ENCODE data around the gene MAPK8IP1. TPM values are rescaled to one million over a fixed set of nuclear protein-coding genes. Genes with fewer than 3 reads are reported as not detected.

The MAPK8IP1 gene
- total RNA-seq, 2 donors from 2014 or later, result 0.23 to 0.57 TPM

- Mint-ChIP-seq H3K9me3 (no peaks in the 10 kb centered on the region), H3K27ac (no peak overlapping the region), H3K36me3 (no peaks in the 10 kb centered on the region)
- ATAC-seq, result no peak
- no peak for DNase-seq (ENCODE audit: low spot score in 2 of 2)
These were observed 30.1 kb upstream of the MAPK8IP1 start for GRCh38 chr11:45855308-45855707.

DNA sequence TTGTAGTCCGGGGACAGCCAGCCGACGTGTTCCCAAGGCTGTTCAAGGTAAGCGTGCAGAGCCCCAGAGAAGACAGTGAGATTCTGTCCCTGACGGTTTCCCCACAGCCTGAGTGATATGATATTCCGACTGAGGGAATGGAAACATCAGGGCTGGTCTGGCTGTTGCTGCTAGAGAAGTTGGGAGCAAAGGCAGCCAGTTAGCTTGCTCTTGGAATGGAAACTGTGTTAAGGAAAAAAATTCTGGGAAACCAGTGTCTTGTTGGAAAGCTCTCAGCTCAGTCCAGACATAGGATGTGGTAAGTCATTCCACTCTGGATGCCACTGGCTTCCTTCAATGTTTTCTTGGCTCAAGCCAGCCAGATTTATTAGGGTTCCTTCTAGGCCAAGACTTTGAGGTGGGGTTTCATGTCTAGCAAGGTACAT, 29.4 kb upstream of the MAPK8IP1 start:
- Mint-ChIP-seq H3K27ac (no peak overlapping the region), H3K36me3 (no peaks in the 10 kb centered on the region), H3K9me3 (no peaks in the 10 kb centered on the region)
- DNase-seq (ENCODE audit: low spot score in 2 of 2) (no peak), ATAC-seq (no peak)

- peaks cover 0 to 3% of the 10 kb centered on the region in 2 donors for H3K36me3 Mint-ChIP-seq
- DNase-seq (ENCODE audit: low spot score in 2 of 2), result no peak
- no peaks in the 10 kb centered on the region for H3K9me3 Mint-ChIP-seq
- ATAC-seq, result peak in 1 of 2 donors; percentile 71
- no peak overlapping the region for H3K27ac Mint-ChIP-seq
These were observed 27.4 kb upstream of the MAPK8IP1 start for GRCh38 chr11:45857961-45858474.

DNA sequence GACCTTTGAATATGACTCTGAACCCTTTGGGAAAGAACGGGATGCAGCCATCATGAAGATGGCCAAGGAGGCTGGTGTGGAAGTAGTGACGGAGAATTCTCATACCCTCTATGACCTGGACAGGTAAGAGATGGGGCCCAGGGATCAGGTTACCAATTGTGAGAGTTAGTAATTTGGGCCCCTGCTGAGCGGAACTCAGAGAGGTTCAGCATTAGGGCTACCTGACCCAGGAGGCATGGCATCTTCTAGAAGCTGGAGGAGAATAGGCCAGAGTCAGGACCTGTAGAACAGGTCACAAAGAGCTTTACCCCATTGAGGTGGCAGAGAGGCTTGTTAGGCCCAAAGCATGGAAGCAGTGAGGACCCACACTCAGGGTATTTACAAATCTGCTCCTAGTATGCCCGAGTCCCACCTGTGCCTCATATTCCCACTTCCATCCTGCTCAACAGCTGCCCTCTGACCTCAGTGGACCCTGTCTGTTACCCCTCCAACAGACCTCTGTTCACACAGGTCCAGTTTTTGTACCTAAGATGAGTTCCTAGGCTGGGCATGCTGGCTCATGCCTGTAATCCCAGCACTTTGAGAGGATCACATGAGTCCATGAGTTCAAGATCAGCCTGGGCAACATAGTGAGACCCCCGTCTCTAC, 26.6 kb upstream of the MAPK8IP1 start:
- H3K9me3 Mint-ChIP-seq, result no peaks in the 10 kb centered on the region
- H3K27ac Mint-ChIP-seq, result peak overlapping the region in 1 of 2 donors; percentile 52
- DNase-seq (ENCODE audit: low spot score in 2 of 2) (no peak), ATAC-seq (no peak)
- peaks cover 0 to 6% of the 10 kb centered on the region in 2 donors for H3K36me3 Mint-ChIP-seq

DNA sequence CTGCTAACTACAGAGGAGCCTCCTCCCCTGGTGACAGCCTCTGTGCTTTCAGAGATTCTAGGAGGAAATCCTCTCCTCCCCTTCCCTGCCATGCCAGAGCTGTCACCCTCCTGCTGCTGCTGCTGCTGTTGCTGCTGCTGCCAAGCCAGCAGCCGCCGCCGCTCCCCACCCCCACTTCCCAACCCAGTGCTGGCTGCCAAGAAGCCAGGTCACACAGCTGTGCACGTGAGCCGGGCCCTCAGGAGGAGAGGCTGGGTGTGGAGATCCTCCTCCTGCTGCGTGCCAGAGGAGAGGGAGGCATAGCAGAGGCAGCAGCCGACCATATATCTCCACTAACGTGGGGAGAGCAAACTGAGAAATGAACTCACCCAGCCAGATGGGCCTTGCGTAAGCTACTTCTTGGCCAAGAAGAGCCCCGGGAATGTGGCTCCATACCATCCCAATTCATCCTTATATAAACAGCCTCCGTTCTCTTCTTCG, 25.8 kb upstream of the MAPK8IP1 start:
- ATAC-seq (no peak), DNase-seq (ENCODE audit: low spot score in 2 of 2) (no peak)
- Mint-ChIP-seq H3K9me3 (no peaks in the 10 kb centered on the region), H3K27ac (peak overlapping the region in 1 of 2 donors; percentile 52), H3K36me3 (peaks cover 0 to 6% of the 10 kb centered on the region in 2 donors)

GRCh38 chr11:45860348-45860747, 25.1 kb upstream of the MAPK8IP1 start:
- H3K27ac Mint-ChIP-seq, result no peak overlapping the region
- ATAC-seq, result no peak
- H3K9me3 Mint-ChIP-seq, result no peaks in the 10 kb centered on the region
- no peak for DNase-seq (ENCODE audit: low spot score in 2 of 2)
- peaks cover 0 to 6% of the 10 kb centered on the region in 2 donors for H3K36me3 Mint-ChIP-seq

DNA sequence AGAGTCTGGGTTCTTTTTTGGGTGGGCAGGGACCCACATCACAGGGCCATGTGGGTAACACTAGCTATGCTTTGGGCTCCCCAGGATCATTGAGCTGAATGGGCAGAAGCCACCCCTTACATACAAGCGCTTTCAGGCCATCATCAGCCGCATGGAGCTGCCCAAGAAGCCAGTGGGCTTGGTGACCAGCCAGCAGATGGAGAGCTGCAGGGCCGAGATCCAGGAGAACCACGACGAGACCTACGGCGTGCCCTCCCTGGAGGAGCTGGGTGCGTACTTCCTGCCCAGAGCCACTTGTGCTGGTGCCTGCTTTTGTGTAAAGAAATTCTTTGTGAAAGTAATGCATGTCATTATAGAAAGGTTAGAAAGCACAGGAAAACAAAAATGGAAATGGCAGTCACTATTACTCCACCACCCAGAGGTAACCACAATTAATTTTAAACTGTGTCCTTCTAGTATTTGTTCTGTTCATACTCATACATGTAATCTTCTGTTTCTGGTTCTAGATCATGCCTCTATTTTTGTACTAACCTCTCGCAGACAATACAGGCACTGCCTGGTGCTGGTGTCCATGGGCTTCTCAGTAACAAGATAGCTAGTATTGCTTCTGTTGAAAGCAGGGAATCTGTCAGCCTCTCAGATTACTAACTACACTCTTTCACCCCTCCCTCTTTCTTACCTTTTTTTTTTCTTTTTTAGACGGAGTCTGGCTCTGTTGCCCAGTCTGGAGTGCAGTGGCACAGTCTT, 24.5 kb upstream of the MAPK8IP1 start:
- DNase-seq (ENCODE audit: low spot score in 2 of 2), result no peak
- peaks cover 0 to 6% of the 10 kb centered on the region in 2 donors for H3K36me3 Mint-ChIP-seq
- ATAC-seq, result no peak
- H3K9me3 Mint-ChIP-seq, result no peaks in the 10 kb centered on the region
- no peak overlapping the region for H3K27ac Mint-ChIP-seq

DNA sequence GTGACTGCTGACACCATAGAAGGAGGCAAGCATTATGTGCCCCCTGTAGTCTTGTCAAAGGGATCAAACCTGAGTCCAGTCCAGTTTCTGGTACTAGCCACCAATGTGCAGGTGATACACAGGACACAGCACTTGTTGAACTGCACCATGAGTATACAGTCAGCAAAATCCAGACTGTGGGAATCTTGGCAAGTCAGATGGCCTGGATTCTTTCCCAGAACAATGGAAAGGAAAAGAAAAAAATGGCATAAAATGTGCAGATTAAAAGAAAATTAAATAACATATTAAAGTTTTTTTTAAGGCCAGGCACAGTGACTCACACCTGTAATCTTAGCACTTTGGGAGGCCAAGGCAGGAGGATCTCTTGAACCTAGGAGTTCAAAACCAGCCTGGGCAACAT, 21.4 kb upstream of the MAPK8IP1 start:
- ATAC-seq (no peak), DNase-seq (ENCODE audit: low spot score in 2 of 2) (no peak)
- H3K27ac Mint-ChIP-seq, result no peak overlapping the region
- H3K9me3 Mint-ChIP-seq, result no peaks in the 10 kb centered on the region
- peaks cover 0 to 6% of the 10 kb centered on the region in 2 donors for H3K36me3 Mint-ChIP-seq

- no peaks in the 10 kb centered on the region for H3K9me3 Mint-ChIP-seq
- no peak for ATAC-seq
- H3K36me3 Mint-ChIP-seq, result peaks cover 0 to 5% of the 10 kb centered on the region in 2 donors
- H3K27ac Mint-ChIP-seq, result no peak overlapping the region
- DNase-seq (ENCODE audit: low spot score in 2 of 2), result no peak
These were observed 15.9 kb upstream of the MAPK8IP1 start for GRCh38 chr11:45869551-45869950.

DNA sequence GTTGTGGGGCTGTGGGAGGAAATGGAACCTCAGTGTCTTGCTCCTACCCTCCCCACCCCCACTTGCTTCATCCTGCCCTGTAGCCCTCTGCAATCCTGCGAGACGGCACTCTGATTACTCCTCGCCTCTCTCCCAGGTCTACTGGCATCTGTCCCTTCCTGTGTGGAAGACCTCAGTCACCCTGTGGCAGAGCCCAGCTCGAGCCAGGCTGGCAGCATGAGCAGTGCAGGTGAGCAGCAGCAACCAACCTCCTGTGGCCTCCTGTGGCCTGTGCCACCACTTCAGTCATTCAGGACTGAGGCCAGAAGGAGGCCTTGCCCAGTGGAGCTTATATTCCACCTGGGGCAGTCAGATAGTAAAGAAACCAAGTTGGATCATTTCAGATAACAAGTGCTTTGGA, 14.7 kb upstream of the MAPK8IP1 start:
- ATAC-seq, result no peak
- no peak overlapping the region for H3K27ac Mint-ChIP-seq
- peaks cover 0 to 11% of the 10 kb centered on the region in 2 donors for H3K36me3 Mint-ChIP-seq
- no peaks in the 10 kb centered on the region for H3K9me3 Mint-ChIP-seq
- no peak for DNase-seq (ENCODE audit: low spot score in 2 of 2)

DNA sequence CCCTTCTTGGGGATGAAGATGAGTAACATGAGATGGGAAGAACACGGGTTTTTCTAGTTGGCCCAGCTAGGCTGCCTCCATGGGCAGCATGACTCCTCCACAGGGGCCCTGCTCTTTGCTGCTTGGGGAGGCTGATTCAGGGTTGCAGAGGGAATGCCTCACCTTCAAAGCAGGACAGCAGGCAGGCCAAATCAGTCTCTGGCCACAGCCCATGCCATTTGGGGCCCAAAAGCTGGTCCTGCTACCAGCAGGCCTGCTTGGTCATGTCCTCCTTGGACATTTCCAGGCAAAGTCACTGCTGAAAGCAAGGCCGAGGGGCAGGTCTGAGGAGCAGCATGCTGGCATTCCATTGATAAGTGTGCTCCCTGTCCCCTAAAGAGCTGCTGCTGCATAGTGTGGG, 13.8 kb upstream of the MAPK8IP1 start:
- no peaks in the 10 kb centered on the region for H3K9me3 Mint-ChIP-seq
- peaks cover 0 to 11% of the 10 kb centered on the region in 2 donors for H3K36me3 Mint-ChIP-seq
- DNase-seq (ENCODE audit: low spot score in 2 of 2), result no peak
- ATAC-seq, result no peak
- peak overlapping the region in 1 of 2 donors; percentile 14 for H3K27ac Mint-ChIP-seq

DNA sequence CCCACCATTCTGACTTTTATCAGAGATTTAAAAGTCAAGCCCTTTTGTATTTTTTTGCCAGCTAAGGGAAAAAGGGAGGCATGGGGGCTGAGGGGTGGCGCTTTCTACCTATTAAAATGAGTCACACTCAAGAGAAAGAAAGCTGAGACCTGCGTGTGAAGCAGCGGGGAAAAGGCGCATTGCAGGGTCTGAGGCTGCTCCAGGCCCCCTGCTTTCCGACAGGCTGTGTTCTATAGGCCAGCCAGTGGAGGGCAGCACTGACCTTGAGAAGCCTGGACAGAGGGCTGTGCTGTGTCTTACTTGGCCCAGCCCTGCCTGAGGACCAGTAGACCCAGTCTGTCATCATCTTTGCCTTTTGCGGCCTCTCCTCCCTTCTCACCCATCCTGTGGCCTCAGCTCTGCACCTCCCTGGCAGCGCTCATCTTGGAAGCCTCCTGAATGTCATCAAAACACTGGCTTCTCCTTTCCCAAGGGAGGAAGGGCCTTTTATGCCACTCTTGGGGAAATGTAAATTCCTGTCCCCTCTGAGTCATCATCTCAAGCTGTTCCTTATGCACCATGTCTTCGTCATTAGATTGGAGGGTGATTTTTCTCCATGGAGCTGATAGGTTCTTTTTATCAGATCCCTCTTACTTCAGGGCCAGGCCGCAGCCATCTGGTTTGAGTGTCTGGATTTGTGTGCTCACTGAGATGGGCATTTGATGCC, 12.6 kb upstream of the MAPK8IP1 start:
- DNase-seq (ENCODE audit: low spot score in 2 of 2), result peak in 1 of 2 donors; percentile 41
- peak; percentile 70 to 80 for ATAC-seq
- Mint-ChIP-seq H3K27ac (no peak overlapping the region), H3K9me3 (no peaks in the 10 kb centered on the region), H3K36me3 (peaks cover 0 to 11% of the 10 kb centered on the region in 2 donors)

DNA sequence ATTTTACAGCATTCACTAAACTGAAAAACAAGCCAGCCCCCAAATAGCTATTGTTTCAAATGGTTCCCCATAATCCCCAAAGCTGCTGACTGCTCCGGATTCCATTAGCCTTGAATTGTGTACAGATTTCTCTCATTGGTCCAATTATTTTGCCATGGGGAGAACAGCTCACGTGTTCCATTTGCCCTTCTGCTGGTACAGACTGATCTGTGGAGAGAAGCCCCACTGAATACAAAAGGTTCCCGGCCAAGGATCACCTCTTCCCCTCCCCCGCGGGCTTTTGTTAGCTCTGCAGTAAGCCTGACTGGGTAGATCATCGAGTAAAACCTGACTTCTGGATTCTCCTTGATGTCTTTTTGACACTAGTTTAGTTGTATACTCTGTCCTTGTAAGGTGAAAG, 9.1 kb upstream of the MAPK8IP1 start:
- Mint-ChIP-seq H3K27ac (no peak overlapping the region), H3K36me3 (peaks cover 0 to 15% of the 10 kb centered on the region in 2 donors), H3K9me3 (no peaks in the 10 kb centered on the region)
- DNase-seq (ENCODE audit: low spot score in 2 of 2) (no peak), ATAC-seq (no peak)

GRCh38 chr11:45877221-45877620, 8.2 kb upstream of the MAPK8IP1 start:
- no peak for DNase-seq (ENCODE audit: low spot score in 2 of 2)
- H3K36me3 Mint-ChIP-seq, result peaks cover 0 to 15% of the 10 kb centered on the region in 2 donors
- ATAC-seq, result no peak
- H3K27ac Mint-ChIP-seq, result no peak overlapping the region
- no peaks in the 10 kb centered on the region for H3K9me3 Mint-ChIP-seq

- DNase-seq (ENCODE audit: low spot score in 2 of 2) (no peak), ATAC-seq (no peak)
- Mint-ChIP-seq H3K27ac (no peak overlapping the region), H3K36me3 (peaks cover 0 to 15% of the 10 kb centered on the region in 2 donors), H3K9me3 (no peaks in the 10 kb centered on the region)
These were observed 7.6 kb upstream of the MAPK8IP1 start for GRCh38 chr11:45877845-45878244.

DNA sequence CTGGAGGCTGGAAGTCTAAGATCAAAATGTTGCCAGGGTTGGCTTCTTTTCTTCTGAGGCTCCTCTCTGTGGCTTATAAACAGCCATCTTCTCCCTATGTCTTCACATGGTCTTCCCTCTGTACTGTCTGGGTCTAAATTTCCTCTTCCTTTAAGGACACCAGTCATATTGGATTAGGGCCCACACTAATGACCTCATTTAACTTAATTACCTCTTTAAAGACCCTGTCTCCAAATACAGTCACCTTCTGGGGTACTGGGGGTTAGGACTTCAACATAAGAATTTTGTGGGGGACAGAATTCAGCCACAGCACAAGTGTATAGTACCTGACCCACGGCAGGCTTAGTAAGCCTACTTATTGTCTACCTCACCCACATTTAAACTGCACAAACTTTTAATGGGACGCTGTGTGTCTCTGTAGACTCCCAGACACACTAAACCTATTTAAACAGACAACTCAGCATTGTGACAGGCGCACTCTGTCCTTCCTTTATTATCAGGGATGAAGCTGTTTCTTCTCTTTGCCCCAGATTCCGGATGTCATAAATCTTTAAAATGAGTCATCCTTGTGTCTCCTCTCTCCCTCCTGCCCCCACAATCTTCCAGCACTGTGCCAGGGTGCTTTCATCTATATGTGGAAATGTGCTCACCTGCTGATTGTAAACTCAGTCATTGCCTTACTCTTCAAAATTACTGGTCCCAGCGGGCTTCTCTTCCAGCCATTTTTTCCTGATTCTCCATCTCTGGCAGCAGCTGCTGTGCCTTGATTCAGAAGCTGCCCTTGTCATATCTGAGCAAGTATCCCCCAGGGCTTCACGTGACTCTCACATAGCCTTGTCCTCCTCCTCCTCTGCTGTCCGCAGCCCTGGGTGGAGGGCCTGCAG, 5.4 kb upstream of the MAPK8IP1 start:
- H3K27ac Mint-ChIP-seq, result peak overlapping the region in 1 of 2 donors; percentile 23
- H3K9me3 Mint-ChIP-seq, result no peaks in the 10 kb centered on the region
- H3K36me3 Mint-ChIP-seq, result peaks cover 0 to 9% of the 10 kb centered on the region in 2 donors
- ATAC-seq (no peak), DNase-seq (ENCODE audit: low spot score in 2 of 2) (no peak)

Data from activated naive CD4-positive, alpha-beta T cell treated with anti-CD3 and anti-CD28 coated beads, Interleukin-2, amount 50 U/mL, for 72 hours (primary cell).